Activated naive CD4-positive, alpha-beta T cell treated with anti-CD3 and anti-CD28 coated beads for 36 hours (primary cell): ENCODE measurements around the gene AFAP1L1. TPM values are rescaled to one million over a fixed set of nuclear protein-coding genes. Genes with fewer than 3 reads are reported as not detected.

Source experiments
- CTCF ChIA-PET: fragments of 350-600 bp; sonication (Branson Sonifier 250); formaldehyde crosslinking; loops from one replicate; lab custom pipeline; 2021; ENCODE audit warnings: antibody characterized with exemption; lab: Charles Lee
- DNase-seq: peaks from one replicate; pipeline ENCODE4 v3.0.0-alpha.2; 2020
- H3K27ac Mint-ChIP-seq: one replicate; pipeline ENCODE4 v1.8.0; 2021; ENCODE audit warnings: mild to moderate bottlenecking, mixed read lengths
- H3K27me3 Mint-ChIP-seq: one replicate; pipeline ENCODE4 v1.8.0; 2021; ENCODE audit warnings: low read depth, mixed read lengths
- H3K36me3 Mint-ChIP-seq: one replicate; pipeline ENCODE4 v1.8.0; 2021; ENCODE audit warnings: low read depth, mixed read lengths
- H3K4me1 Mint-ChIP-seq: one replicate; pipeline ENCODE4 v1.8.0; 2021; ENCODE audit warnings: low read depth, mixed read lengths
- H3K4me3 Mint-ChIP-seq: one replicate; pipeline ENCODE4 v1.8.0; 2021; ENCODE audit warnings: mild to moderate bottlenecking, moderate library complexity, mixed read lengths
- H3K9me3 Mint-ChIP-seq: one replicate; pipeline ENCODE4 v1.8.0; 2021; ENCODE audit warnings: mixed read lengths
- intact Hi-C: fragments of 100-400 bp; cut with micrococcal nuclease; formaldehyde crosslinking; loops from one replicate; pipeline ENCODE4 v1.15.1; 2023
- total RNA-seq, 2 experiments: library from RNA; stranded (reverse); gene quantifications; one replicate each; pipeline ENCODE4 v1.2.3, GENCODE V29; 2021

Gene AFAP1L1
- total RNA-seq, 2 experiments from 2014 or later: 0.07 TPM; not detected in 1

DNA sequence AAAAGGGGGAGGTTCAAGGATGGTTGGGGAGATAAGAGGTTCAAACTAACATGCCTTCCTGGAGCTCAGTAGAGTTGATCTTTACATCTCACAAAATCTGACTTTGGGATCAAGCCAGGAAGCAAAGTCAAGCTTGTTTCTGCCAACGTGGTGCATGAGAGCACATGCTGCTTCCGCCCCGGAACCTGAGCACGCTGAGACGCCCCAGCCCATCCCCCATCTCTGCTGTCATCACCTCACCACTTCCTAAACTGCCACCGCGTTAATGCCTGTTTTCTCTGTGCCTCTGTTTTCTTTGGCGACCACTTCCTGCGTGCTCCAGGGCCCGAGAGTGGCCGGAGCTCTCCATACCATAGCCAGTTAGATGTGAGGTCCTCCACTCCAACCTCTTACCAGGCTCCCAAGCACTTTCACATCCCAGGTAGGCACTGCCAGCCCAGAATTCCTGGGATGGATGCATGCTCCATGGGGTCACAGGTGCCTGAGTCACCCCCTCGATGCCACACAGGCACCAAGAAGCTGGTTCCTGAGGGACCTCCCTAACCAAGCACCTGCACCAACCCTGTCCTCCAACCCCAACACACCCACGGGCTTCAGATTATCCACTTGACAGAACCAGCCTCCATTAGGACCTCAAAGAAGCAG, 31.2 kb upstream of the AFAP1L1 start:
- intact Hi-C loops: loop anchor here (1.0 to 10.0 kb wide), 4 partner anchors 24 to 856 kb away; partner anchors contain the start of genes CSNK1A1, FBXO38 and GRPEL2
- peak overlapping the region; percentile 19 for H3K4me3 Mint-ChIP-seq
- peaks cover 33% of the 10 kb centered on the region for H3K4me1 Mint-ChIP-seq
- peak overlapping the region; percentile 80 for H3K27ac Mint-ChIP-seq
- H3K27me3 Mint-ChIP-seq: no peaks in the 10 kb centered on the region
- H3K9me3 Mint-ChIP-seq: no peaks in the 10 kb centered on the region
- DNase-seq: peak; percentile 95
- CTCF ChIA-PET: interaction anchor here (0.7 to 2.2 kb wide), 6 partner anchors 10 to 182 kb away, joined by 3 to 9 read pairs (median 3); partner anchors contain the start of gene ABLIM3
- H3K36me3 Mint-ChIP-seq: no peaks in the 10 kb centered on the region

DNA sequence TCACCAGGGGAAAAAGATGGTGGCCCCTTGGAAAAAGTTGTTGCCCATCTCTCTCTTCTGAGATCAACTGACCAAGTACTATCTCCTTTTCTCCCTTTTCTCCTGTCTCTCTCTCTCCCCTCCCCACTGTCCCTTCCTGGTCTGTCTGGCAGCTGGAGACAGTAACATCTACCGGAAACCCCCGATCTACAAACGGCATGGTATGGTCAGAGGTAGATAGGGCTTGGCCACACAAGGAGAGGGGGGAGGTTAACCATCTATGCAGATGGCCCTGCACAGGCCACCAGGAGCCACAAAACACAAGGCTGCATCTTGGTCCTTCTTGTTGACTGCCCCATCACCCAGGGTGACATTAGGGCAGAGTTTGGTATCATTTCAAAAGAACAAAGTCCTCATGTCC, 29.3 kb upstream of the AFAP1L1 start:
- CTCF ChIA-PET: interaction anchor here (1.5 kb wide), 1 partner anchor 21 kb away, joined by 3 read pairs; no protein-coding TSS in a partner anchor
- H3K27ac Mint-ChIP-seq: no peak overlapping the region
- DNase-seq: no peak
- H3K27me3 Mint-ChIP-seq: no peaks in the 10 kb centered on the region
- intact Hi-C loops: loop anchor here (10.0 kb wide), 1 partner anchor 858 kb away; the partner anchor contains the start of gene FBXO38
- H3K4me3 Mint-ChIP-seq: no peak overlapping the region
- H3K4me1 Mint-ChIP-seq: peaks cover 33% of the 10 kb centered on the region
- H3K9me3 Mint-ChIP-seq: no peaks in the 10 kb centered on the region
- no peaks in the 10 kb centered on the region for H3K36me3 Mint-ChIP-seq

GRCh38 chr5:149246906-149247305, 24.8 kb upstream of the AFAP1L1 start:
- Mint-ChIP-seq H3K27ac (no peak overlapping the region), H3K4me1 (peaks cover 5% of the 10 kb centered on the region), H3K36me3 (no peaks in the 10 kb centered on the region), H3K4me3 (no peak overlapping the region), H3K9me3 (no peaks in the 10 kb centered on the region), H3K27me3 (no peaks in the 10 kb centered on the region)
- CTCF ChIA-PET: interaction anchor here (1.2 to 1.3 kb wide), 2 partner anchors 105 to 372 kb away, joined by 3 to 5 read pairs; partner anchors contain the start of gene ABLIM3
- intact Hi-C loops: loop anchor here (10.0 kb wide), 1 partner anchor 862 kb away; the partner anchor contains the start of gene FBXO38
- DNase-seq: no peak

DNA sequence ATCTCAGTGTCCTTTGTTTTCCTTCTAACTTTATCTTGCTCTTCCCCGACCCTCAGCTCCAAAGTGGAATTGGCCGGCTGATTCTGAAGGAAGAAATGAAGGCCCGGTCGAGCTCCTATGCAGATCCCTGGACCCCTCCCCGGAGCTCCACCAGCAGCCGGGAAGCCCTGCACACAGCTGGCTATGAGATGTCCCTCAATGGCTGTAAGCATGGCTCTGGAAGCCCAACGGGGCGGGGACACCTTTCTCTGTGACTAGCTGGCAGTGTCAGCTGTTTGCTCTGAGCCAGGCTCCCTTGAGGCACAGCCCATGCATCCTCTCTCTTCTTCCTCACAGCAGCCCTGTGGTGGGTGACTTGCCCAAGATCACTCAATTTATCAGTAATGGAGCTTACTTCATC, 23.9 kb upstream of the AFAP1L1 start:
- Mint-ChIP-seq H3K9me3 (no peaks in the 10 kb centered on the region), H3K4me3 (no peak overlapping the region)

DNA sequence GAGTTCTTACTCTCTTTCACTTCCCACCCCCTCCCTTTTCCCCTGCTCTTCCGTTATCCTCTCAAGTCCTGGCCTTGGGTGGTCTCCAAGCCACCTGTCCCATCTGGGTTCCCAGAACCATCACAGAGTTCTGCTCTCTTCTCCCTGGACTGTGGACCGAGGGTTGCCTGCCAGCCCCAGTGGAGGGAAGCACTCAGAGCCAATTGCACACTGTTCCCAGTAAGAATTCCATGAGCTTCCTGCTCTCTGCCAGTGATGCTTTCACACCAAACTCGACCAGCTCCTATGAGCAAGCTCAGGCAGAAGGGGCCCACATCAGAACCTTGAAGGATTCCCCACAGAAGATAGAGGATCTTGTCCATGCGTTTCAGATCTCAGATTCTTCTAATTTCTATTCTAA, 20.1 kb upstream of the AFAP1L1 start:
- H3K9me3 Mint-ChIP-seq: no peaks in the 10 kb centered on the region
- DNase-seq: no peak
- H3K27me3 Mint-ChIP-seq: no peaks in the 10 kb centered on the region
- intact Hi-C loops: no loop called here
- H3K4me1 Mint-ChIP-seq: no peaks in the 10 kb centered on the region
- H3K27ac Mint-ChIP-seq: no peak overlapping the region
- H3K36me3 Mint-ChIP-seq: no peaks in the 10 kb centered on the region
- no peak overlapping the region for H3K4me3 Mint-ChIP-seq
- CTCF ChIA-PET: no interaction called here

More for the DNA sequence above, 23.9 kb upstream of the AFAP1L1 start:
- intact Hi-C loops: loop anchor here (10.0 kb wide), 1 partner anchor 863 kb away; the partner anchor contains the start of gene FBXO38
- CTCF ChIA-PET: interaction anchor here (1.0 to 1.3 kb wide), 2 partner anchors 17 to 106 kb away, joined by 3 to 5 read pairs; partner anchors contain the start of gene ABLIM3
- Mint-ChIP-seq H3K4me1 (peaks cover under 1% of the 10 kb centered on the region), H3K27ac (no peak overlapping the region), H3K36me3 (no peaks in the 10 kb centered on the region), H3K27me3 (no peaks in the 10 kb centered on the region)
- no peak for DNase-seq

GRCh38 chr5:149254506-149254905, 17.2 kb upstream of the AFAP1L1 start:
- intact Hi-C loops: no loop called here
- no peaks in the 10 kb centered on the region for H3K9me3 Mint-ChIP-seq
- CTCF ChIA-PET: interaction anchor here (0.8 to 2.1 kb wide), 4 partner anchors 10 to 311 kb away, joined by 3 to 13 read pairs (median 4); partner anchors contain the start of gene ABLIM3
- H3K4me3 Mint-ChIP-seq: no peak overlapping the region
- no peaks in the 10 kb centered on the region for H3K4me1 Mint-ChIP-seq
- no peaks in the 10 kb centered on the region for H3K27me3 Mint-ChIP-seq
- no peak overlapping the region for H3K27ac Mint-ChIP-seq
- H3K36me3 Mint-ChIP-seq: no peaks in the 10 kb centered on the region
- DNase-seq: peak; percentile 37

- DNase-seq: no peak
- H3K27me3 Mint-ChIP-seq: no peaks in the 10 kb centered on the region
- no peaks in the 10 kb centered on the region for H3K36me3 Mint-ChIP-seq
- intact Hi-C loops: no loop called here
- H3K9me3 Mint-ChIP-seq: no peaks in the 10 kb centered on the region
- CTCF ChIA-PET: interaction anchor here (0.6 kb wide), 1 partner anchor 12 kb away, joined by 3 read pairs; no protein-coding TSS in a partner anchor
- no peak overlapping the region for H3K27ac Mint-ChIP-seq
- no peak overlapping the region for H3K4me3 Mint-ChIP-seq
- no peaks in the 10 kb centered on the region for H3K4me1 Mint-ChIP-seq
Measured at GRCh38 chr5:149256451-149256850, 15.2 kb upstream of the AFAP1L1 start.

GRCh38 chr5:149257131-149257530, 14.5 kb upstream of the AFAP1L1 start:
- no peaks in the 10 kb centered on the region for H3K36me3 Mint-ChIP-seq
- intact Hi-C loops: no loop called here
- CTCF ChIA-PET: interaction anchor here (0.6 kb wide), 1 partner anchor 12 kb away, joined by 3 read pairs; no protein-coding TSS in a partner anchor
- H3K4me1 Mint-ChIP-seq: no peaks in the 10 kb centered on the region
- H3K9me3 Mint-ChIP-seq: no peaks in the 10 kb centered on the region
- no peaks in the 10 kb centered on the region for H3K27me3 Mint-ChIP-seq
- H3K4me3 Mint-ChIP-seq: no peak overlapping the region
- no peak overlapping the region for H3K27ac Mint-ChIP-seq
- DNase-seq: no peak

DNA sequence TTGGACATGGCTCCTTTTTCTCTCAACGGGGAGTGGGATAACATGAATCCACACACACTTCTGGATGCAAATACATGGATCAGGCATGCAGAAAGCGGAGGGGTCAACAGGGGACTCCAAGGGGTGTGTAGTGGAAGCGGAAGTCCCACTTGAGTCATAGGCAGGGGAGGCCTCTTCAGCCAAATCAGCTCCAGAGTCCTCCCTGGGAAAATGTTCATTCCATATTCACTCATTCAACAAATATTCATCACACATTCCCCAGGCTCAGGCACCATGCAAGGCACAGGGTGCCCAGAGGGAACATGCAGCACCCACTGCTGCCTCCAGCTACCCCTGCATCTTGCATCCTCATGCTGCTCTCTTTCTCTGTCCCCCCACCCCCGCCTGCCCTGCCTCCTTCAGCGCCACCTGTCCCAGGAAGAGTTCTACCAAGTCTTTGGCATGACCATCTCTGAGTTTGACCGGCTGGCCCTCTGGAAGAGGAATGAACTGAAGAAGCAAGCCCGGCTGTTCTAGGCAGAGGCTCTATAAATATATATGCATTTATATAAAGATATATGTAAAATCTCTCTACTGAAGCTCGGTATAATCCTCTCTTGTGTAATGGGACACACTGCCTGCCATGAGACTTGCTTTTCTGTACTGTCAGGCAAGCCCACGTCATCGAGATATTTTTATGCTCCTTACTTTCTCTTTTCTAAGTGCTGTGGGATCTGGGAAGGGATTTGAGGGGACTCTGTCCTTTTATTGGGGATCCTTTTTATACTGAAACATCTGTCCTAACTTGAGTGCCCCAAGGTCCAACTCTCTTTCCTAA, 13.6 kb upstream of the AFAP1L1 start:
- H3K27me3 Mint-ChIP-seq: no peaks in the 10 kb centered on the region
- intact Hi-C loops: no loop called here
- CTCF ChIA-PET: interaction anchor here (0.7 to 1.4 kb wide), 3 partner anchors 11 to 405 kb away, joined by 3 read pairs; no protein-coding TSS in a partner anchor
- DNase-seq: no peak
- no peaks in the 10 kb centered on the region for H3K36me3 Mint-ChIP-seq
- H3K9me3 Mint-ChIP-seq: no peaks in the 10 kb centered on the region
- H3K4me1 Mint-ChIP-seq: no peaks in the 10 kb centered on the region
- no peak overlapping the region for H3K27ac Mint-ChIP-seq
- H3K4me3 Mint-ChIP-seq: no peak overlapping the region

GRCh38 chr5:149260761-149261160, 10.9 kb upstream of the AFAP1L1 start:
- intact Hi-C loops: no loop called here
- CTCF ChIA-PET: interaction anchor here (1.1 to 1.6 kb wide), 2 partner anchors 119 to 130 kb away, joined by 4 read pairs; partner anchors contain the start of gene ABLIM3
- no peak for DNase-seq
- H3K9me3 Mint-ChIP-seq: no peaks in the 10 kb centered on the region
- peaks cover 7% of the 10 kb centered on the region for H3K4me1 Mint-ChIP-seq
- H3K36me3 Mint-ChIP-seq: no peaks in the 10 kb centered on the region
- no peak overlapping the region for H3K27ac Mint-ChIP-seq
- no peaks in the 10 kb centered on the region for H3K27me3 Mint-ChIP-seq
- no peak overlapping the region for H3K4me3 Mint-ChIP-seq

DNA sequence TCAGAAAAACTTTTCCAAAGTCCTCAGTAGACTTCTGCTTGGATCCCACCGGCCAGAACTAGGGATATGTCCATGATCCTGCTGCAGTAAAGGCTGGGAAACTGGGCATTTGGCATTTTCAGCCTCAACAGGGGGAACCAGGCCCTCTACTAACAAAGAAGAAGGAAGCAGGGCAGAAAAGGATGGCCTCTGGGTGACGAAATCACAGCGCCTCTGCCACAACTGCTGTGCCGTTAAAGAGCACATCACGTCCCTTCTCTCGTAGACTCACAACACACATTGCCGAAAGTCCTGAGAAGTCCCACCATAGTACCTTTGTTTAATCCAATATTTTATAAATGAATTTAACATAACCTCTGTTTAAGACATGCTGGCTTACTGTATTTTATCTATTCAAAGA, 10.4 kb upstream of the AFAP1L1 start:
- Mint-ChIP-seq H3K9me3 (no peaks in the 10 kb centered on the region), H3K27me3 (no peaks in the 10 kb centered on the region), H3K4me3 (no peak overlapping the region), H3K27ac (no peak overlapping the region), H3K36me3 (no peaks in the 10 kb centered on the region), H3K4me1 (peaks cover 7% of the 10 kb centered on the region)
- CTCF ChIA-PET: interaction anchor here (1.1 to 1.6 kb wide), 2 partner anchors 120 to 130 kb away, joined by 4 read pairs; partner anchors contain the start of gene ABLIM3
- no peak for DNase-seq
- intact Hi-C loops: no loop called here

- H3K9me3 Mint-ChIP-seq: no peaks in the 10 kb centered on the region
- intact Hi-C loops: no loop called here
Measured at GRCh38 chr5:149262315-149262714, 9.3 kb upstream of the AFAP1L1 start.

More at GRCh38 chr5:149262315-149262714, 9.3 kb upstream of the AFAP1L1 start:
- Mint-ChIP-seq H3K36me3 (no peaks in the 10 kb centered on the region), H3K4me1 (peaks cover 7% of the 10 kb centered on the region), H3K27ac (no peak overlapping the region), H3K27me3 (no peaks in the 10 kb centered on the region), H3K4me3 (no peak overlapping the region)
- DNase-seq: no peak
- CTCF ChIA-PET: interaction anchor here (5.3 kb wide), 1 partner anchor 123 kb away, joined by 88 read pairs; the partner anchor contains the start of gene ABLIM3
